OCI-LY1 (cell line): Measurements from ENCODE around the gene FAM53A.

Experiments
- H2AFZ ChIP-seq: fragments of 200-600 bp; sonication (generic), shearing (Covaris generic); 2 replicates; pipeline ENCODE4 v1.6.0; 2014; ENCODE audit warnings: antibody characterized with exemption, mild to moderate bottlenecking, low read length
- H3F3A ChIP-seq: fragments of 200-600 bp; sonication (generic), shearing (Covaris generic); 2 replicates; pipeline ENCODE4 v1.6.0; 2014; ENCODE audit warnings: mild to moderate bottlenecking, antibody characterized with exemption, low read length, moderate library complexity; ENCODE audit not compliant: insufficient read depth
- H3K27ac ChIP-seq: fragments of 200-600 bp; sonication (generic); 2 replicates; pipeline ENCODE4 v1.5.1; 2014; ENCODE audit warnings: low read length, mixed run types, mild to moderate bottlenecking, low read depth; ENCODE audit not compliant: poor library complexity, severe bottlenecking
- H3K27me3 ChIP-seq: fragments of 200-600 bp; sonication (generic); 2 replicates; pipeline ENCODE4 v1.6.0; 2014; ENCODE audit warnings: antibody characterized with exemption, mild to moderate bottlenecking, low read length, moderate library complexity; ENCODE audit not compliant: insufficient read depth
- H3K36me3 ChIP-seq: fragments of 200-600 bp; sonication (generic); 2 replicates; pipeline ENCODE4 v1.6.1; 2014; ENCODE audit warnings: mild to moderate bottlenecking, antibody characterized with exemption, low read length, moderate library complexity, mixed read lengths; ENCODE audit not compliant: insufficient read depth
- H3K4me1 ChIP-seq: fragments of 200-600 bp; sonication (generic); 2 replicates; pipeline ENCODE4 v1.5.1; 2014; ENCODE audit warnings: mild to moderate bottlenecking, low read length, moderate library complexity; ENCODE audit not compliant: insufficient read depth, severe bottlenecking
- H3K4me2 ChIP-seq: fragments of 200-600 bp; sonication (generic), shearing (Covaris generic); 2 replicates; pipeline ENCODE4 v1.6.1; 2014; ENCODE audit warnings: low read length
- H3K4me3 ChIP-seq: fragments of 200-600 bp; sonication (generic); 2 replicates; pipeline ENCODE4 v1.5.1; 2014; ENCODE audit warnings: low read length, low read depth, mild to moderate bottlenecking, mixed read lengths; ENCODE audit not compliant: poor library complexity, severe bottlenecking
- H3K79me2 ChIP-seq: fragments of 200-600 bp; shearing (Covaris generic); 2 replicates; pipeline ENCODE4 v1.6.1; 2016; ENCODE audit warnings: mixed run types, low read length, mixed read lengths; ENCODE audit not compliant: insufficient read depth
- H3K9ac ChIP-seq: fragments of 200-600 bp; sonication (generic), shearing (Covaris generic); 2 replicates; pipeline ENCODE4 v1.6.1; 2014; ENCODE audit warnings: mild to moderate bottlenecking, low read length, mixed read lengths
- H3K9me2 ChIP-seq: fragments of 200-600 bp; sonication (generic), shearing (Covaris generic); 2 replicates; pipeline ENCODE4 v1.6.1; 2014; ENCODE audit warnings: low read depth, mild to moderate bottlenecking, low read length, mixed read lengths
- H3K9me3 ChIP-seq: fragments of 200-600 bp; shearing (Covaris generic); 2 replicates; pipeline ENCODE4 v1.6.1; 2014; ENCODE audit warnings: low read length, mixed read lengths
- H4K20me1 ChIP-seq: fragments of 200-600 bp; sonication (generic), shearing (Covaris generic); 2 replicates; pipeline ENCODE4 v1.6.0; 2016; ENCODE audit warnings: mild to moderate bottlenecking, low read length; ENCODE audit not compliant: insufficient read depth
- EZH2 ChIP-seq: fragments of 200-600 bp; sonication (generic), shearing (Covaris generic); IDR thresholded peaks from 2 replicates; pipeline ENCODE4 v1.8.0; 2017; ENCODE audit warnings: borderline replicate concordance, mixed run types, mild to moderate bottlenecking, antibody characterized with exemption, low read length, moderate library complexity, mixed read lengths
- TF ChIP-seq, protein P1 (sequence below): fragments of 200-600 bp; sonication (generic), shearing (Covaris generic); IDR thresholded peaks from 2 replicates; pipeline ENCODE4 v1.5.1; 2017; ENCODE audit warnings: mild to moderate bottlenecking, antibody characterized with exemption, low read length, moderate library complexity, mixed read lengths

The FAM53A gene

DNA sequence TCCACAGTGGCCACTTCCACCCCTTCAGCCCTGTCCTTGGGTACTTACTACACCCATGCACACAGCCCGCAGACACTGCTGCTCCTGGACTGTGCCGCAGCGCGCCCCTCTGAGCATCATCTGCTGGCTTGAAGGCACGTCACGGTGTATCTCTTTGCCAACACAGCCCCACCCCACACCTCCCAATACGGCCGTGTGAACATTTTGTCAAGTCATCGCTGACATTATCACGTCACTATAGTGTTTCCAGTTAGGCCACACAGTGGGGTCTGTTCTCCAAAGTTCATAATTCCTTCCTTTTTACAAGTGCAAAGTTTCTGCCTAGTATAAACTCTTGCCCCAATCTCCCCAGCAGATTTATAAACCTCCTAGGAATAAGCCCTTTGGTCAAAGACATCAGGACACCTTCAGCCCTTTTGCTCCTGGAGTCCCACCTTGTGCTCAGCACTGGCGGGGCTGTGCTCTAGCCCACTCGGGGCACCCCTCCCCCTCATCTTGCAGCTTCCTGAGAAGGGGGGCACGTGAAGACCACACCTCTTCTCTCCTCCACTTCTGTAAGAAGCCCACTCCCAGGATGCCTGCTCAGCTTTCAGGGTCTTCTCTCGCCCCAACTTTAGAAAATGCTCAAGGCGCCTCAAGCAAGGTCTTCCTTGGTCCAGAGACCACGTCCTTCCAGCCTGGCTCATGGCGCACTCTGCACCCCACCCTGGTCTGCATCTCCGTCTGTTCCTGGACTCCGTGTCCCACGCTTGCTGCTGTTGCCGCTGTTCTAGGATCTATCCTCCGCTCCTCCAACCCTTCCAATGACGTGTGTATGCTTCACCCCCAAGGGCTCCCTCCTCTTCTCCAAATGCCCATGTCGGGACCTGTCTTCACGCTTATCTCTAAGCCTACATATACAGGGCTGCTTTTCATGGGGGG is 7.2 kb downstream of the FAM53A start:
- Histone ChIP-seq H2AFZ (no peak overlapping the region), H3K9me3 (no peaks in the 10 kb centered on the region), H3K79me2 (no peaks in the 10 kb centered on the region), H3K4me2 (no peak overlapping the region), H3K27me3 (no peaks in the 10 kb centered on the region), H3F3A (no peaks in the 10 kb centered on the region), H3K27ac (no peak overlapping the region), H3K9ac (no peak overlapping the region), H3K4me1 (no peaks in the 10 kb centered on the region), H3K9me2 (no peaks in the 10 kb centered on the region), H3K4me3 (no peak overlapping the region), H4K20me1 (no peaks in the 10 kb centered on the region), H3K36me3 (no peaks in the 10 kb centered on the region)
- TF ChIP-seq, protein P1, sequence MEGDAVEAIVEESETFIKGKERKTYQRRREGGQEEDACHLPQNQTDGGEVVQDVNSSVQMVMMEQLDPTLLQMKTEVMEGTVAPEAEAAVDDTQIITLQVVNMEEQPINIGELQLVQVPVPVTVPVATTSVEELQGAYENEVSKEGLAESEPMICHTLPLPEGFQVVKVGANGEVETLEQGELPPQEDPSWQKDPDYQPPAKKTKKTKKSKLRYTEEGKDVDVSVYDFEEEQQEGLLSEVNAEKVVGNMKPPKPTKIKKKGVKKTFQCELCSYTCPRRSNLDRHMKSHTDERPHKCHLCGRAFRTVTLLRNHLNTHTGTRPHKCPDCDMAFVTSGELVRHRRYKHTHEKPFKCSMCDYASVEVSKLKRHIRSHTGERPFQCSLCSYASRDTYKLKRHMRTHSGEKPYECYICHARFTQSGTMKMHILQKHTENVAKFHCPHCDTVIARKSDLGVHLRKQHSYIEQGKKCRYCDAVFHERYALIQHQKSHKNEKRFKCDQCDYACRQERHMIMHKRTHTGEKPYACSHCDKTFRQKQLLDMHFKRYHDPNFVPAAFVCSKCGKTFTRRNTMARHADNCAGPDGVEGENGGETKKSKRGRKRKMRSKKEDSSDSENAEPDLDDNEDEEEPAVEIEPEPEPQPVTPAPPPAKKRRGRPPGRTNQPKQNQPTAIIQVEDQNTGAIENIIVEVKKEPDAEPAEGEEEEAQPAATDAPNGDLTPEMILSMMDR: no peak
- TF ChIP-seq EZH2: no peak

DNA sequence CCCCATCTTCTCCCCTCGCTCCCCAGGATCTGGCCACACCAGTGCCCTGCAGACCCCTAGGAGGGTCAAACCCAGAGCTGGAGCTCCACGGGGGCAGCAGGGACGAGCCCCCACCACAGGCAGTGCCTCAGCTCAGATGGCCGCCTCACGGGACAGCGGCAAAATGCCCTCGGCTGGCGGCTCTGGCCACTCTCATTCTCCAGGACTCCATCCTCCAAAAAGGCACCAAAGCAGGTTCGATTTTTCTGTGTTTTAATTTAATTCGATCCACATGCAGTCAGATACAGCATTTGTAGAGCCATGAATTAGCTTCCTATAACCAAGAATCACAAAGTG is 8.3 kb downstream of the FAM53A start:
- no peaks in the 10 kb centered on the region for H3K36me3 ChIP-seq
- no peaks in the 10 kb centered on the region for H3K4me1 ChIP-seq

DNA sequence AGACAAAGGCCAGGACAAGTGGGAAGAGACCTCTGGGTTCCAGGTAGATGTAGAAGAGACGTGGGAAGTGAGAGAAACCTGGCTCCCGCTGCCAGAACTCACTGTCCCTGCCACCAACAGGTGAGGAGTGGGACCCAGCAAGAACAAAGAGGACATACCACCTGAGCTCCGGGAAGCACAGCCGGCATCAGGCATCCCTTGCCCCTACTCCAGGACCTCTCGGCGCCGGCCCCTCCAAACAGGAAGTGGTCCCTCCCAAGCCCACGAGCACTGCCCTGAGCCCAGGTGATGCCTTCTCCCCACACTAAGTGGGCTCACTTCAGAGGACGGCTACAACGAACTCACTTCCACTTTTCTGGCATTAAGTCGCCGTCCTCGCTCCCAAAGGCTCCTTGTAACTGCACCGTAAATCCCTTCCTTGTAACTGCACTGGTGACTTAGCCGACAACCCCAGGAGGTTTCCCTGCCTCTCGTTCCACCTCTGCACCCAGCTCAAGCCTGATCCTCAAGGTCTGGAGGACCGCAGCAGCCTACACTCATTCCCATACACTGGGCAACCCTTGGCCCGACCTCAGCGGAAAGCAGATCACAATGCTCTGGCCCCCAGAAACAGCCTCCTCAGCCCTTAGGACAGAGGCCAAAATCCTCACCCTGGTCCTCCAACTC is 8.8 kb downstream of the FAM53A start:
- Histone ChIP-seq H3F3A (no peaks in the 10 kb centered on the region), H3K4me3 (no peak overlapping the region), H3K27me3 (no peaks in the 10 kb centered on the region), H2AFZ (no peak overlapping the region), H3K36me3 (no peaks in the 10 kb centered on the region), H4K20me1 (no peaks in the 10 kb centered on the region), H3K9me2 (no peaks in the 10 kb centered on the region), H3K9me3 (no peaks in the 10 kb centered on the region), H3K9ac (no peak overlapping the region), H3K27ac (no peak overlapping the region), H3K79me2 (no peaks in the 10 kb centered on the region), H3K4me1 (no peaks in the 10 kb centered on the region), H3K4me2 (no peak overlapping the region)
- TF ChIP-seq, protein P1: no peak
- no peak for TF ChIP-seq EZH2

More for the DNA sequence above, 8.3 kb downstream of the FAM53A start:
- H3K9ac ChIP-seq: no peak overlapping the region
- H4K20me1 ChIP-seq: no peaks in the 10 kb centered on the region
- no peak for TF ChIP-seq EZH2
- TF ChIP-seq, protein P1: no peak
- no peak overlapping the region for H3K27ac ChIP-seq
- H3K9me3 ChIP-seq: no peaks in the 10 kb centered on the region
- no peaks in the 10 kb centered on the region for H3F3A ChIP-seq
- H3K79me2 ChIP-seq: no peaks in the 10 kb centered on the region
- H3K4me2 ChIP-seq: no peak overlapping the region
- no peaks in the 10 kb centered on the region for H3K9me2 ChIP-seq
- no peak overlapping the region for H3K4me3 ChIP-seq
- no peaks in the 10 kb centered on the region for H3K27me3 ChIP-seq
- no peak overlapping the region for H2AFZ ChIP-seq
